Osteocyte (in vitro differentiated cells): ENCODE data around the gene IRX2. TPM values are rescaled to one million over a fixed set of nuclear protein-coding genes. Genes with fewer than 3 reads are reported as not detected.

Experiments used
- DNase-seq: peaks from one replicate; pipeline ENCODE4 v3.0.0; 2021; ENCODE audit warnings: mixed read lengths; ENCODE audit not compliant: unreplicated experiment; ENCODE audit errors: extremely low spot score
- H3K27ac Mint-ChIP-seq: one replicate; pipeline ENCODE4 v1.8.0; 2021; ENCODE audit warnings: mild to moderate bottlenecking, mixed read lengths; ENCODE audit not compliant: unreplicated experiment
- H3K27me3 Mint-ChIP-seq: one replicate; pipeline ENCODE4 v1.8.0; 2021; ENCODE audit warnings: mixed read lengths; ENCODE audit not compliant: unreplicated experiment
- H3K36me3 Mint-ChIP-seq: one replicate; pipeline ENCODE4 v1.8.0; 2021; ENCODE audit warnings: mixed read lengths; ENCODE audit not compliant: unreplicated experiment
- H3K4me1 Mint-ChIP-seq: one replicate; pipeline ENCODE4 v1.8.0; 2021; ENCODE audit warnings: mixed read lengths; ENCODE audit not compliant: unreplicated experiment
- H3K4me3 Mint-ChIP-seq: one replicate; pipeline ENCODE4 v1.8.0; 2021; ENCODE audit warnings: mild to moderate bottlenecking, moderate library complexity, mixed read lengths; ENCODE audit not compliant: unreplicated experiment
- H3K9me3 Mint-ChIP-seq: one replicate; pipeline ENCODE4 v1.8.0; 2021; ENCODE audit warnings: mixed read lengths; ENCODE audit not compliant: unreplicated experiment
- total RNA-seq: library from RNA; stranded (reverse); gene quantifications from 2 replicates; pipeline ENCODE4 v1.2.1, GENCODE V29; 2021
- TF ChIP-seq, protein P1 (sequence below): fragments of 200-600 bp; sonication (generic); IDR thresholded peaks from 2 replicates; pipeline ENCODE4 v1.5.0; 2021; ENCODE audit warnings: antibody characterized with exemption, mild to moderate bottlenecking, moderate library complexity

IRX2 gene
- total RNA-seq, 1 donor from 2014 or later: 17.1 TPM

DNA sequence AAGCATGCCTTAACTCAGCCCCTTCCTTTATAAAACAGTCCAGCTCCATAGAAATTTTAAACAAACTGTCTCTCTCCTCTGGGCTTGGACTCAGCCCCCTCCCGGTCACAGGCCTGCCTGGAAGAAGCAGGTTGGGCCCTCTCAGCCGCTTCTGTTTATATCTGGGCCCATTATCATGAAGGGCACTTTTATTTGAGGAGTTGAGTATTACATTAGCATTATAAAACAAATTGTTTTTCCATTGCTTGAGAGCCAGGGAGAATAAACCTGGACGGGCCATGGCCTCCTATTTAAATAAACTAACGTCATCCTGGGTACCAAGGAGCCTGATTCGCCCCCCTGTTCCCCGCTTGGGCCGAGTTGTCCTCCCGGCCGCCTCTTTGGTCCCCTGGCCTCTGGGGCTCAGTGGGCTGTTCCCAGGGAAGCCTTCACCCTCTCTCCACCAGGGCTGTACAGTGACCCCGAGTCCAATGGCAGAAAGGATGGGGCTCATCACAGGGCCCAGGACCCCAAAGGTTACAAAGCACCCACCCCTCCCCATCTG, 13.2 kb downstream of the IRX2 start:
- no peaks in the 10 kb centered on the region for H3K4me1 Mint-ChIP-seq
- DNase-seq: no peak
- no peaks in the 10 kb centered on the region for H3K9me3 Mint-ChIP-seq
- no peak overlapping the region for H3K4me3 Mint-ChIP-seq
- no peaks in the 10 kb centered on the region for H3K36me3 Mint-ChIP-seq
- peaks cover 5% of the 10 kb centered on the region for H3K27me3 Mint-ChIP-seq
- H3K27ac Mint-ChIP-seq: no peak overlapping the region
- TF ChIP-seq, protein P1, sequence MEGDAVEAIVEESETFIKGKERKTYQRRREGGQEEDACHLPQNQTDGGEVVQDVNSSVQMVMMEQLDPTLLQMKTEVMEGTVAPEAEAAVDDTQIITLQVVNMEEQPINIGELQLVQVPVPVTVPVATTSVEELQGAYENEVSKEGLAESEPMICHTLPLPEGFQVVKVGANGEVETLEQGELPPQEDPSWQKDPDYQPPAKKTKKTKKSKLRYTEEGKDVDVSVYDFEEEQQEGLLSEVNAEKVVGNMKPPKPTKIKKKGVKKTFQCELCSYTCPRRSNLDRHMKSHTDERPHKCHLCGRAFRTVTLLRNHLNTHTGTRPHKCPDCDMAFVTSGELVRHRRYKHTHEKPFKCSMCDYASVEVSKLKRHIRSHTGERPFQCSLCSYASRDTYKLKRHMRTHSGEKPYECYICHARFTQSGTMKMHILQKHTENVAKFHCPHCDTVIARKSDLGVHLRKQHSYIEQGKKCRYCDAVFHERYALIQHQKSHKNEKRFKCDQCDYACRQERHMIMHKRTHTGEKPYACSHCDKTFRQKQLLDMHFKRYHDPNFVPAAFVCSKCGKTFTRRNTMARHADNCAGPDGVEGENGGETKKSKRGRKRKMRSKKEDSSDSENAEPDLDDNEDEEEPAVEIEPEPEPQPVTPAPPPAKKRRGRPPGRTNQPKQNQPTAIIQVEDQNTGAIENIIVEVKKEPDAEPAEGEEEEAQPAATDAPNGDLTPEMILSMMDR: no peak

DNA sequence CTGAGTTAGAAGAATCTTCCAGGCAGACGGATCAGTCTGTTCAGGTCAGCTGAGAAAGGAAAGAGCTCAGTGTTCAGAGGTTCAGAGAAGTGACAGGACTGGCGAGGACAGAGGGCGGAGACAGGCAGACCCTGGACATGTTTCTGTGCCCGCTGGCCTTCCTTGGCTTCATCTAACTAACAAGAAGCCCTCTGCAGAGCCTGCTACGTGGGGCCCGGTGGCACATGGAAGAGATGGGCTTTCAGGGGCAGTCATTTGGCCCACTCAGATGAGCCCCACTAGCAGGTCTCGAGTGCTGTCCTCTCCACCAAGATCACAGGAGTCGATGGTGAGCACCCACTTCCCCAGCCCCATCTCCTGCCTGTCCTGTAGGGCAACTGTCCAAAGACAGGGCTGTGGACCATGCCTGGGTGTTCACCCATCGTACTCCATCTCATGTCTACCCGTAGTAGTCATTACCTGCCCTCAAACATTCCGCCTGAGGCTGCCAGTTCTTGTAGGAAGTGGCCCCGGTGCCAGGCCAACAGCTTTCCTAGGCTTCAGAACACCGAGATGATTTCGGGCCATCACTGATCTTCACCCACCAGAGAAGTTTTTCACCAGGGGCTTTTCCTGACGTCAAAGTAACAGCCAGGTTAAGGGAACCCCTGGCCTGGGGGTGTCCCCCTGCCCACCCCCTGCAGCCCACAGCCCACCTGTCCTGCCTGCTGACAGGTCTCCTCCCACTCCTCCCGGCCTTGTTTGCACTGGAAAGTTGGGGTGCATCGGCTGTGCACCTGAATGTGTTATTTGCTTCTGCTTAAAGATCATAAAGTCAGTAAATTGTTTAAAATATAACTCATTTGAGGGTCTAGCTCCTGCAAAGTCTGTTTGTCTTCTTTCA, 14.0 kb downstream of the IRX2 start:
- TF ChIP-seq, protein P1: no peak
- H3K27me3 Mint-ChIP-seq: peaks cover 11% of the 10 kb centered on the region
- no peak overlapping the region for H3K4me3 Mint-ChIP-seq
- no peaks in the 10 kb centered on the region for H3K9me3 Mint-ChIP-seq
- no peak overlapping the region for H3K27ac Mint-ChIP-seq
- no peak for DNase-seq
- no peaks in the 10 kb centered on the region for H3K36me3 Mint-ChIP-seq
- no peaks in the 10 kb centered on the region for H3K4me1 Mint-ChIP-seq

DNA sequence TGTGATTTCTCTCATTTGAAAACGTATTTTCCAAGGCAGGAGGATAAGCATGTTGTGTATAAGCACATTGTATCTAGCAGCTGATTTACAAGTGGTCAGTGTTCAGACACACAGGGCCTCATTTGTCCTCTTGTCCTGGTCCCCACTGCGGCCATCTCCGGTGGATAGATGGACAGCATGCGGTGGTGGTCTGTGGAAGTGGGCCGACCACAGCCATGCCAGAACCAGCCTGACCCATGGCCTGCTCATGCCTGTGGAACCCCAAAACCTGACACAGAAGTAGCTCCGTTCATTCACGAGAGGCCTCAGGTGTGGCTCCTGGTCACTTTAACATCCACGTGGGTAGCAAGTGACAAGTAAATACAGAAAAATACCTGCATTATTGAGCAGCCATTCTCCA, 14.6 kb downstream of the IRX2 start:
- no peak overlapping the region for H3K27ac Mint-ChIP-seq
- no peaks in the 10 kb centered on the region for H3K4me1 Mint-ChIP-seq
- no peaks in the 10 kb centered on the region for H3K9me3 Mint-ChIP-seq
- no peak for DNase-seq
- no peak overlapping the region for H3K4me3 Mint-ChIP-seq
- H3K27me3 Mint-ChIP-seq: peaks cover 12% of the 10 kb centered on the region
- TF ChIP-seq, protein P1: no peak
- H3K36me3 Mint-ChIP-seq: no peaks in the 10 kb centered on the region

DNA sequence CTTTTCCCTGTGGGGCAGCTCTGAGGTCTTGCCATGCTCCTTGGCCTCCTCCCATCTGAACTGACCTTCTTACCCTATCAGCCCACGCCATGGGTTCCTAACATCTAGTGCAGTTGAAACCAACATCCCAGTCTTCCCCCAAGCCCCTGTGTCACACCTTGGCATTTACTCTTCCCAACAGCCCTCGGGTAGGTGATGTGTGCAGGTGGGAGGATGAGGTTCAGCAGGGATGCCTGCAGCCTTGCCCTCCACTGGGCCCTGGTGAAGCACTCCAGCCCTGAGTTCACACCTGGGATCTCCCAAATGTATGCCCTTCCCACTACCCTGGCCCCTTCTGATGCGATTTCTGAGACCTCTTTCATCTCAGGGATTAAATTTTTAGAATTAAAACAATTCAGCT, 15.5 kb downstream of the IRX2 start:
- Mint-ChIP-seq H3K4me1 (no peaks in the 10 kb centered on the region), H3K27ac (no peak overlapping the region), H3K36me3 (no peaks in the 10 kb centered on the region), H3K4me3 (no peak overlapping the region), H3K9me3 (no peaks in the 10 kb centered on the region), H3K27me3 (peaks cover 12% of the 10 kb centered on the region)
- TF ChIP-seq, protein P1: no peak
- no peak for DNase-seq

DNA sequence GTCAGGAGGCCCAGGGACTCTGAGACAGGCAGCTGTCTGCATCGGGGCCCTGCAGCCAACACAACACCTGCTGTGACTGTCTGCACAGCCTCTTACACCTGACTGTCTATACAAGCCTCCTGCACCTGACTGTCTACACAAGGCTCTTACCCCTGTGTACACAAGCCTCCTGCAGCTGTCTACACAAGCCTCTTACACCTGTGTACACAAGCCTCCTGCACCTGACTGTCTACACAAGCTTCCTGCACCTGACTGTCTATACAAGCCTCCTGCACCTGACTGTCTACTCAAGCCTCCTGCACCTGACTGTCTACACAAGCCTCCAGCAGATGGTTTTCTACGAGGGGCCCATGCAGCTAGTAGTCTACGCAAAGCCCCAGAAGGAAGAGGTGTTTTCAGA, 18.6 kb downstream of the IRX2 start:
- Mint-ChIP-seq H3K9me3 (no peaks in the 10 kb centered on the region), H3K4me1 (no peaks in the 10 kb centered on the region), H3K36me3 (no peaks in the 10 kb centered on the region), H3K27me3 (peaks cover 12% of the 10 kb centered on the region), H3K27ac (no peak overlapping the region), H3K4me3 (no peak overlapping the region)
- no peak for DNase-seq
- TF ChIP-seq, protein P1: no peak
